ENCODE results near the gene FOSL2.

Gene FOSL2

GRCh38 chr2:28360718-28361293 lies 31.9 kb upstream of the FOSL2 start (continued):
- TF ChIP-seq, protein P1, sequence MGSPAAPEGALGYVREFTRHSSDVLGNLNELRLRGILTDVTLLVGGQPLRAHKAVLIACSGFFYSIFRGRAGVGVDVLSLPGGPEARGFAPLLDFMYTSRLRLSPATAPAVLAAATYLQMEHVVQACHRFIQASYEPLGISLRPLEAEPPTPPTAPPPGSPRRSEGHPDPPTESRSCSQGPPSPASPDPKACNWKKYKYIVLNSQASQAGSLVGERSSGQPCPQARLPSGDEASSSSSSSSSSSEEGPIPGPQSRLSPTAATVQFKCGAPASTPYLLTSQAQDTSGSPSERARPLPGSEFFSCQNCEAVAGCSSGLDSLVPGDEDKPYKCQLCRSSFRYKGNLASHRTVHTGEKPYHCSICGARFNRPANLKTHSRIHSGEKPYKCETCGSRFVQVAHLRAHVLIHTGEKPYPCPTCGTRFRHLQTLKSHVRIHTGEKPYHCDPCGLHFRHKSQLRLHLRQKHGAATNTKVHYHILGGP (tag by site-specific recombination; IDR thresholded peaks at IDR 0.05): no peak
- TF ChIP-seq, protein P2, sequence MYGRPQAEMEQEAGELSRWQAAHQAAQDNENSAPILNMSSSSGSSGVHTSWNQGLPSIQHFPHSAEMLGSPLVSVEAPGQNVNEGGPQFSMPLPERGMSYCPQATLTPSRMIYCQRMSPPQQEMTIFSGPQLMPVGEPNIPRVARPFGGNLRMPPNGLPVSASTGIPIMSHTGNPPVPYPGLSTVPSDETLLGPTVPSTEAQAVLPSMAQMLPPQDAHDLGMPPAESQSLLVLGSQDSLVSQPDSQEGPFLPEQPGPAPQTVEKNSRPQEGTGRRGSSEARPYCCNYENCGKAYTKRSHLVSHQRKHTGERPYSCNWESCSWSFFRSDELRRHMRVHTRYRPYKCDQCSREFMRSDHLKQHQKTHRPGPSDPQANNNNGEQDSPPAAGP (tag by site-specific recombination; IDR thresholded peaks at IDR 0.05): peak; percentile 51; the same call in 1 of the 2 replicates
- no peak for TF ChIP-seq ZBTB6 (tag by site-specific recombination; IDR thresholded peaks at IDR 0.05)
- no peak for TF ChIP-seq ZNF521 (tag by site-specific recombination; IDR thresholded peaks at IDR 0.05)

GRCh38 chr2:28361991-28362710 lies 30.5 kb upstream of the FOSL2 start:
- H3K27ac ChIP-seq (ENCODE audit: extremely low read depth, low read depth, low read length): no peak overlapping the region
- H3K4me1 ChIP-seq (ENCODE audit: control insufficient read depth, insufficient read depth, low read length): no peaks in the 10 kb centered on the region; the same call in 1 of the 2 replicates
- no peaks in the 10 kb centered on the region for H3K36me3 ChIP-seq (ENCODE audit: control insufficient read depth in 2 of 2, insufficient read depth in 1 of 2, low read length in 2 of 2)
- no peak overlapping the region for H3K4me3 ChIP-seq (ENCODE audit: low read depth, low read length)
- CTCF ChIA-PET: interaction anchor here (0.7 to 0.9 kb wide), 2 partner anchors 34 to 91 kb away, joined by 3 to 4 read pairs; no protein-coding TSS in a partner anchor
- no peak for TF ChIP-seq RBAK (tag by site-specific recombination; IDR thresholded peaks at IDR 0.05)
- no peak for TF ChIP-seq ZBTB20 (tag by site-specific recombination; IDR thresholded peaks at IDR 0.05)
- TF ChIP-seq ZNF24 (tag by site-specific recombination; IDR thresholded peaks at IDR 0.05): peak; percentile 78
- no peak for TF ChIP-seq ZNF555 (tag by site-specific recombination; conservative IDR thresholded peaks at IDR 0.05)
- TF ChIP-seq ZNF366 (tag by site-specific recombination; conservative IDR thresholded peaks at IDR 0.05): 0 out of 2 replicates have a peak, but pooled peaks have one; percentile 12
- TF ChIP-seq ZNF155 (tag by site-specific recombination; IDR thresholded peaks at IDR 0.05): no peak
- TF ChIP-seq ZNF639 (tag by site-specific recombination; IDR thresholded peaks at IDR 0.05): no peak
- POLR2A ChIA-PET: no interaction called here
- H3K9me3 ChIP-seq (ENCODE audit: control insufficient read depth, insufficient read depth, low read depth, low read length): no peaks in the 10 kb centered on the region

DNA sequence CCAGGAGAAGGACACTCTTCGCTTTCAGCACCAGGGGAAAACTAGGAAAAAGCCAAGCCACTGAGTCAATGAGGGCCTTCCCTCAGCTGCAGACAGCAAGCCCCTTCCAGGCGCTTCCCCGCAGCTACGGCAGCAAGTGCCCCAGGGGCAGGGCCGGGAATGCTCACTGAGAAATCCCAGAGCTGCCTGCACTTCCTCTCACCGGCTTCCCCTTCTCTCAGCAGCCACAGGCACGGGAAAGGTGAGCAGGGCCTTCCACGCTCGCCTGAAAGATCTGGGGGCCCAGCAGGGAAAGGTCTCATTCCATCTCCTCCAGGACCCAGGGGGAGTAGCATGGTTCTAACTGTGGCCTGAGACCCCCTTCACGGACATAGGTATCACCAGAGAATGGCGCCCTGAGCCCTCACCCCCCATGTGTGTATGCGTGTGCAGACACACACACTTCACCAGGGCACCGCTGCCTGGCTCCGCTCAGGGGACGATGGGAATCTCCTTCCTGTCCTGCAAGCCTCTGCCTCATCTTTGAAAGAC lies 29.6 kb upstream of the FOSL2 start:
- H3K9me3 ChIP-seq (ENCODE audit: control insufficient read depth, insufficient read depth, low read depth, low read length): no peaks in the 10 kb centered on the region
- no peaks in the 10 kb centered on the region for H3K36me3 ChIP-seq (ENCODE audit: control insufficient read depth in 2 of 2, insufficient read depth in 1 of 2, low read length in 2 of 2)
- no peaks in the 10 kb centered on the region; the same call in 1 of the 2 replicates for H3K4me1 ChIP-seq (ENCODE audit: control insufficient read depth, insufficient read depth, low read length)
- no peak overlapping the region for H3K4me3 ChIP-seq (ENCODE audit: low read depth, low read length)
- ChIA-PET POLR2A (interaction anchor here (0.6 kb wide), 1 partner anchor 1784 kb away, joined by 3 read pairs; the partner anchor contains the start of gene YPEL5), CTCF (no interaction called here)
- no peak overlapping the region for H3K27ac ChIP-seq (ENCODE audit: extremely low read depth, low read depth, low read length)
- no peak for TF ChIP-seq ZNF37A (tag by site-specific recombination; IDR thresholded peaks at IDR 0.05)
- TF ChIP-seq SETDB1 (IDR thresholded peaks at IDR 0.05; ENCODE audit: insufficient read length, low read length): no peak
- TF ChIP-seq ZNF2 (tag by site-specific recombination; IDR thresholded peaks at IDR 0.05): no peak
- TF ChIP-seq HOXD13 (CRISPR knock-in tag; IDR thresholded peaks at IDR 0.05; ENCODE audit: borderline replicate concordance): no peak
- no peak for TF ChIP-seq GLI4 (tag by site-specific recombination; IDR thresholded peaks at IDR 0.05)
- no peak for TF ChIP-seq ZNF654 (tag by site-specific recombination; IDR thresholded peaks at IDR 0.05; ENCODE audit: low read depth)
- no peak for TF ChIP-seq ZNF214 (tag by site-specific recombination; IDR thresholded peaks at IDR 0.05; ENCODE audit: borderline replicate concordance)
- TF ChIP-seq ZBTB1 (tag by site-specific recombination; IDR thresholded peaks at IDR 0.05): no peak
- no peak for TF ChIP-seq GLIS2 (tag by site-specific recombination; IDR thresholded peaks at IDR 0.05)
- no peak for TF ChIP-seq KLF10 (tag by site-specific recombination; IDR thresholded peaks at IDR 0.05)
- TF ChIP-seq ZFP69B (tag by site-specific recombination; IDR thresholded peaks at IDR 0.05): no peak
- no peak for TF ChIP-seq ZNF324 (tag by site-specific recombination; IDR thresholded peaks at IDR 0.05)
- TF ChIP-seq ZBTB48 (tag by site-specific recombination; IDR thresholded peaks at IDR 0.05): no peak
- no peak for TF ChIP-seq TCF7L2 (IDR thresholded peaks at IDR 0.05; ENCODE audit: borderline replicate concordance, low read depth, low read length)
- TF ChIP-seq, protein P3, sequence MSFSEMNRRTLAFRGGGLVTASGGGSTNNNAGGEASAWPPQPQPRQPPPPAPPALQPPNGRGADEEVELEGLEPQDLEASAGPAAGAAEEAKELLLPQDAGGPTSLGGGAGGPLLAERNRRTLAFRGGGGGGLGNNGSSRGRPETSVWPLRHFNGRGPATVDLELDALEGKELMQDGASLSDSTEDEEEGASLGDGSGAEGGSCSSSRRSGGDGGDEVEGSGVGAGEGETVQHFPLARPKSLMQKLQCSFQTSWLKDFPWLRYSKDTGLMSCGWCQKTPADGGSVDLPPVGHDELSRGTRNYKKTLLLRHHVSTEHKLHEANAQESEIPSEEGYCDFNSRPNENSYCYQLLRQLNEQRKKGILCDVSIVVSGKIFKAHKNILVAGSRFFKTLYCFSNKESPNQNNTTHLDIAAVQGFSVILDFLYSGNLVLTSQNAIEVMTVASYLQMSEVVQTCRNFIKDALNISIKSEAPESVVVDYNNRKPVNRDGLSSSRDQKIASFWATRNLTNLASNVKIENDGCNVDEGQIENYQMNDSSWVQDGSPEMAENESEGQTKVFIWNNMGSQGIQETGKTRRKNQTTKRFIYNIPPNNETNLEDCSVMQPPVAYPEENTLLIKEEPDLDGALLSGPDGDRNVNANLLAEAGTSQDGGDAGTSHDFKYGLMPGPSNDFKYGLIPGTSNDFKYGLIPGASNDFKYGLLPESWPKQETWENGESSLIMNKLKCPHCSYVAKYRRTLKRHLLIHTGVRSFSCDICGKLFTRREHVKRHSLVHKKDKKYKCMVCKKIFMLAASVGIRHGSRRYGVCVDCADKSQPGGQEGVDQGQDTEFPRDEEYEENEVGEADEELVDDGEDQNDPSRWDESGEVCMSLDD (tag by site-specific recombination; IDR thresholded peaks at IDR 0.05): no peak

Data from HEK293 (cell line).